CD4-positive, alpha-beta T cell treated with Interleukin-17A for 4 hours (primary cell): ENCODE results near the gene KIAA0825.

Experiments
- DNase-seq: peaks from one replicate; pipeline ENCODE4 v3.0.0-alpha.2; 2020; ENCODE audit warnings: mixed read lengths

KIAA0825 gene, protein sequence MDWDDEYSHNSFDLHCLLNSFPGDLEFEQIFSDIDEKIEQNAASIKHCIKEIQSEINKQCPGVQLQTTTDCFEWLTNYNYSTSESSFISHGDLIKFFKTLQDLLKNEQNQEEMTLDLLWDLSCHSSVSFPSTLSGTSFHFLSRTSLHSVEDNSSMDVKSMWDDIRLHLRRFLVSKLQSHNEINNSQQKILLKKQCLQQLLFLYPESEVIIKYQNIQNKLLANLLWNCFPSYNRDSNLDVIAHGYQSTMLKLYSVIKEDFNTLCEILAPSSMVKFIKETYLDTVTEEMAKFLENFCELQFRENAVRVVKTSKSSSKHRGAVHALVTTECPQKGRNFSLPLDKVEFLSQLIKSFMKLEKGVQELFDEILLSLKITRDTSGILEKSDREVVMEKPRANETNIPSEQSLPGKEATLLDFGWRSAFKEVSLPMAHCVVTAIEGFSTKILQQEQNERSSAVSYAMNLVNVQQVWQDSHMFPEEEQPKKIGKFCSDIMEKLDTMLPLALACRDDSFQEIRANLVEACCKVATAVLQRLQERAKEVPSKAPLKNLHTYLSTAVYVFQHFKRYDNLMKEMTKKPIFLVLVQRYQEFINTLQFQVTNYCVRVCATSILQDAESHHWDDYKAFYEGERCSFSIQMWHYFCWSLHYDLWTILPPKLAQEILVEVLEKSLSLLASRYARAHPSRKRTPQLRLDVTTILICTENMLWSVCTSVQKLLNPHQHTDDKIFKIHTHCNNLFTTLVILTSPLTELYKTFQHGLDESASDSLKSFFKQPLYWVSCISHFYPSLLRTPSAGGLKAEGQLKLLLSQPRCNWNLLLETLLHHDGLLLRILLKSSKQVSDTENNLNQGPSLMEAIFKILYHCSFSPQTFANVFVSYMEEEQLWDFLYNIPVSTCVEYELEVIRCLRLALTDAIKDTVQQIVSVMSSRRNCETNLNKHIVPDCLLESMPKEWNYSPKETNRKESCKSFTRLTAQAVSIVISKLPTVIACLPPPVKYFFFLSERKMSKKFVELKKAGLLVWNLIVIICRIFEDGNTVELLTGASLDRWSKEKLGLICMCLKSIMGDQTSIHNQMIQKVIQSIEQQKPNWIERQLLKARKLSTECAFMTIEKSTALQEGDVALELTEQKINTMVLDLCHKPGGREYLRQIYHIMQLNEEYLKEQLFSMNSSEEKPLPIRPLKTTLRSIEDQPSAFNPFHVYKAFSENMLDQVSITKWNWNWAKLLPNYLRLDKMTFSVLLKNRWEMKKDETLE (N-terminal part only)

DNA sequence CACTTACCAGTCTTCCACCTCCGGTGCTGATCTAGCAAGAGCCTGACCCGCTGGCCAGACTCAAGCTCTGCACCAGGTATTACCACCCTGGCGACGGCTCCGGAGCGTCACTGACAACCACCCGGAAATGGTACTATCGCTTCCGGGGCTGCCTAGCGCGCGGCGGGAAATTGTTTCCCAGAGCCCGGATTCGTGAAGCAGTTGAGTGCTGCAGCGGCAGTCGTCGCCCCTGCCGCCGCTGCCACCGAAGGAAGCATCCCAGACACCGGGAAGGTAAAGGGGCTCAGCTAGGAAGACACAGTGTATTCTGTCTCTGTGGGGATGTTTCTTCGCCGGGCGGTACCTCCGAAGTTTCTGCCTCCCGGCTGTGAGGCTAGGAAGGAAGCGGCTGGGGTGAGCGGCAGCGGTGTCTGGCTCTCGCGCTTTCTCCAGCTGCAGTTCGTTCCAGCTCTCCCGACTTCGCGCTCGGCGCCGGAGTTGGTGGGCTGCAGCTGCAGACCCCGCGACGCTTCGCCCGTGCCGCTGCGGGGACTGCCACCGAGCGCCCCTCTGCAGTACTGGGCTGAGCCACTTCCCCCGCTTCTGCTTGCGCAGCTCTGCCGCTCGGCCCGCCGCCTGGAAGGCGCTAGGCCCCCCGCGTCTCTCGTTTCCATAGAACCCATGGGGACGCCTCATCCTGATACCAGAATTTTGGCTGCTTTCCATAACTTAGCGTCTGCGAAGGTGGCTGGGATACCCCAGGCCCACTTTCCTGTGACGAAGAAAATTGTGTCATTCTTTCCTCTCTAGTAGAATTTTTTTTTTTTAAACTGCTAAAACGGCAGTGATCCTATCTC is at the start of gene KIAA0825, which contains the start of gene SLF1:
Gene KIAA0825 (minus strand): TSS at position 112 of the 836 bp plus-strand sequence. CDS start 81,478 bp downstream, outside the sequence.
Gene SLF1 (plus strand): TSS at position 177 of the 836 bp plus-strand sequence. CDS start 10,142 bp downstream, outside the sequence.
- DNase-seq: peak; percentile 87

DNA sequence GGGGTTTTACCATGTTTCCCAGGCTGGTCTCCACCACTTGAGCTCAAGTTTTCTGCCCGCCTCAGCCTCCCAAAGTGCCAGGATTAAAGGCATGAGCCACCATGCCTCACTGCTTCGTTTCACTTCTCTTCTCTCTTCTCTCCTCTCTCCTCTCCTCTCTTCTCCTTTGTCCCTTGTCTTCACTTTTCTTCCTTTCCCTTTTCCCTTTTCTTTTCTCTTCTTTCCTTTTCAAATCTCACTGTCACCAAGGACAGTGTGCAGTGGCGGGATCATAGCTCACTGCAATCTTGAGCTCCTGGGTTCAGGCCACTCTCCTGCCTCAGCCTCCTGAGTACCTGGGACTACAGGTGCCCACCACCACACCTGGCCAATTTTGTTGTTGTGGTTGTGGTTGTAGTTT is 49.5 kb upstream of the KIAA0825 start:
- DNase-seq: no peak

DNA sequence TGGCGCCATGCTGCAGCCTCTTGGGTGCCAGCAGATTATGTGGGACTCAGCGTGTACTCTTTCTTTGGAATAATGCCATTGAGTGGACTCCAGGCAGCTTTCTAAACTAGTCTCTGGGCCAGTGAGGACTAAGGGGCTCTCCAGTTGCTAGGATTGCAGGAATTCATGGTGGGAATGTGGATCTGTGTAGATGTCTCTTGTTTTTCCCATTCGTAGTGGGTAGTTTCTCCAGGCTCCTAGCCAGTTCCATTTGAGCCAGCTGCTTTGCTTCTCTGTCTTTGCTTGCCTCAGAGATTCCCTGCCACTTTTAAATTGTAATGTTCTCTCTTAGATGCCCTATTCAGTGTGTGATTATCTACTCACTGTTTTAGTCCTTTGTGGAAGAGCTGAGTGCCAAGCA is 42.7 kb upstream of the KIAA0825 start:
- no peak for DNase-seq

DNA sequence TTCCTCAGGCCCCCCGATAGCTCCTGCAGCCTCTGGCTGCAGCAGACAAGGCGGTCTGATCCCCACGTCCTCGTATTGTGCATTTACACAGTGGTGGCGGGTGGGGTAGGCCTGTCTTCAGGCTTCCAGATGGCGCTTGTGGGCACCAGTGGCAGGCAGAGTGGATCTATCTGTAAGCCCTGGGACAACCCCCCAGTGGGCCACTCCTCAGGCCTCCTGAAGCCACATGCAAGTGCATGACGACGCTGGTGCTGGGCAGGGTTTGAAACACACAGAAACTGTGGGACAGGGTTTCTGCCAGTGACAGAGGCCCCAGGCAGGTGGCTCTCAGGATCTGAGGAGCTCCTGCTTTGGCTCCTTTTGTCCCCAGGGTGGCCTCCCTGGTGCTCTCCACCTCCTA is 42.1 kb upstream of the KIAA0825 start:
- DNase-seq: no peak

DNA sequence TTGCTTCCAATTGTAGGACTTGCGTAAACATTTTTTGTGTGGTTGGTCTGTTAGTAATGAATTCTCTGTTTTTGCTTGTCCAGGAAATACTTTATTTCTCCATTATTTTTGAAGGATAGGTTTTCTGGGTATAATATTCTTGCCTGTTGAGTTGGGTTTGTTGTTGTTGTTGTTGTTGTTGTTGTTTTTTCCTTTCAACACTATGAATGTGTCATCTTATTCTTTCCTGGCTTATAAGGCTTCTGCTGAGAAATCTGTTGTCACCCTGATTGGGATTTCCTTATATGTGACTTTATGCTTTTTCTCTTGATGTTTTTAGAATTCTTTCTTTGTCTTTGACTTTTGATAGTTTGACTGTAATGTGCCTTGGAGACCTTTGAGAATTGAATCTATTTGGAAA is 39.9 kb upstream of the KIAA0825 start:
- DNase-seq: no peak

DNA sequence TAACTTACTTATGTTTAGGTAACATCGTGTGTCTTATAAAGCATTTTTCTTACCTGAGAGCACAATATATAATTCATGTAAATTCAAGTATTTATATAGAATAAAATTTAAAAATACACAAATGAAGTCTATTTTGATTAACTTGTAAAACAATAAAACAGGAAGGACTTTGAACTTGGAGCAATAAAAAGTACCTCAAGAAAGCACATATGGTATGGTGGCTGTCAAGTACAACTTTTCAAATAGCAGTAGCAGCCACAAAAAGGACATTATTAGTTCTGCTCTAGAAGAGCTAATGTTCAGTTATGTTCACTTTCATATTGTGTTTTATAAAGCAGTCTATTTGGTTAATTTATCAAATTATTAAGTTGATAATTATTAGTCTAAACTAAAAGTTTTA is 31.5 kb upstream of the KIAA0825 start:
- no peak for DNase-seq

DNA sequence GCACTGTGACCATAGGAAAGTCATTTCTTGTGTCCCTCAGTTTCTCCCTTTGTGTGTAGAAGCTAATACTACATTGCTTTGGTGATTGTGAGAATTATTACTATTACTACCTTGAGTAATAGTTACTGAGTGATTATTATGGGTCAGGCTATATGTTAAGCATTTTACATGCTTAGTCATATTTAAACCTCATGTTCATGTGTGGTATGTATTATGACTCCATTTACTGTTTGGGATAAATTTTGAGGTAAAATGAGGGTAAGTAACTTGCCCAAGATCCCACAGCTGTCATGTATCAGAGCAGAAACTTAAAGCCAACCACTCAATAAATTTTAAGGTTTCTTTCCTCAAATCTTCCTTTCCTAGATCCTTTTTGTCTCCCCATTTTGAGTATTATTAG is 28.4 kb upstream of the KIAA0825 start:
- DNase-seq: no peak

DNA sequence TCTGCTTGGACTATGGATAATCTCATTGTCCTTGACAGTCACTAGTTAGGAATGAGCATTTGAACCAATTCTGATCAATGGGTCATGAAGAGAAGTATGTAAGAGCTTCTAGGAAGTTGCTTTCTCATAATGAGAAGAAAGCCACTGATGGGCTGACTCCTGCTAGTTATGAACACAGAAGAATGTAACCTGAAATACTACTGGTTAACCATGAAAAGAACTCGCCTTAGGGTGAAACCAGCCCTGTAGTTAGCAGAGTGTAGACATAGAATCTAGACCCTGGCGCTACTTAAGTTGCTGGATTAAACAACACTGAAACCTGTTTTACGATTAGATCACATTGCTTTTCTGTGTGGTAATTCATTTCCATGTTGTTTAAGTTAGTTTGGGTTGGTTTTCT is 26.6 kb upstream of the KIAA0825 start:
- DNase-seq: no peak

DNA sequence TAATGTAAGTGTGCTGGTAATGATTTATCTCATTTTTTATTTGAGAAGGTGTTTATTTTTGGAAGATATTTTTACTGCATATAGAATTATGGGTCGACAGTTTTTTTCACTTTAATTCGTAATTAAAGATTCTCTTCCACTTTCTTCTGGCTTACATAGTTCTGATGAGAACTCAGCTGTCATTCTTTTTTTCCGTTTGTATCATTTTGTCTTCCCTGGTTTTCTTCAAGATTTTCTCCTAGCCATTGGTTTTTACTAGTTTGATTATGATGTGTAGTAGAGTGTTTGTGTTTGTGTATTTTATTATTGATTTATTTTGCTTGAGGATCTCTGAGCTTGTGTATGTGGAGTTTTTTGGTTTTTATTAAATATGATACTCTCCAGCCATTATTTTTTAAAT is 21.8 kb upstream of the KIAA0825 start:
- DNase-seq: no peak

DNA sequence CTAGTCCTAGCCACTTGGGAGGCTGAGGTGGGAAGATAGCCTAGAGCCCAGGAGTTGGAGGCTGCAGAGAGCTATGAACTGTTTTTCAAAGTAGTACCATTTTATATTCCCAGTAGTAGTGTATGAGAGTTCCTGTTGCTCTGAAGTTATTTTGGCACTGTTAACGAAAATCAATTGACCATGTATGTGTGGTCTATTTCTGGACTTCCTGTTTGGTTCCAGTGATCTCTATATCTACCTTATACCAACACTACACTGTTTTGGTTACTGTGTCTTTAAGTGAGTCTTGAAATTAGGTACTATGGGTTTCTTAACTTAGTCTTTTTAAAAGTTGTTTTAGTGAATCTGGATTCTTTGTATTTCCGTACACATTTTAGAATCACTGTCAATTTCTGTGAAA is 13.6 kb upstream of the KIAA0825 start:
- no peak for DNase-seq

DNA sequence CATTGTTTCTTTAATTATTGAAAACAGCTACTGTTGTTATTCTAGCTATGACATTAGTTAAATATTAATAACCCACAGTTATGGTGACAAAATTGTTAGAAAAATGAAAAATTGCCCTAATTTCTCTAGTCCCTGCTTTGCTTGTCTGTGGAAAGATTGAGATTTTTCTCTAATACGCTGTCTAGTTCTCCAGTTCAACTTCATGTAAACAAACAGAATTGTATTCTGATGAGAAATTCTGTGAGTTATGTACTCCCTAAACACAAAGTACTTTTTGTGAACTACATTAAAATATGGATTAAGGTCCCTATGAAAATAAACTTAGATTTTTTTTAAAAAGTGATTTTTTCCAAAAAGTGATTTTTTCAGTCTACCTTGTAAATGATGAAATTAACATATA is 8.8 kb upstream of the KIAA0825 start:
- no peak for DNase-seq

DNA sequence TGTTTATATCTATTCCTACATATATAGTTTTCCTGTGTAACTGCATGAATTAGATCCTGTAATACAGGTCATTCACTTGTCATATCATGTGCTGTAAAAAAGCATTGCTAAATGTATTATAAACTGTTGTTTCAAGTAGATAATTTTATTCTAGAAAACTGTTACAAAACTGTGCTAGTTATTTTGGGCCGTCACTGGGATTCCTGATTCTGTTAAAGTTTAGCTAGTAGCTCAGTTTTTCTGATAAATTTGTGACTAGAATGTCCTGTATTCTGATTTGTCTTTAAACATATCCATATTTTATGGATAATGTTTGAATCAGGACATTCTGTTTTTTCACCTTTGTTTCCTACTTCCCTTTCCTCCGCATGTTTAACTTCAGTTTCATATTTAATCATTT is 5.5 kb upstream of the KIAA0825 start:
- DNase-seq: no peak

DNA sequence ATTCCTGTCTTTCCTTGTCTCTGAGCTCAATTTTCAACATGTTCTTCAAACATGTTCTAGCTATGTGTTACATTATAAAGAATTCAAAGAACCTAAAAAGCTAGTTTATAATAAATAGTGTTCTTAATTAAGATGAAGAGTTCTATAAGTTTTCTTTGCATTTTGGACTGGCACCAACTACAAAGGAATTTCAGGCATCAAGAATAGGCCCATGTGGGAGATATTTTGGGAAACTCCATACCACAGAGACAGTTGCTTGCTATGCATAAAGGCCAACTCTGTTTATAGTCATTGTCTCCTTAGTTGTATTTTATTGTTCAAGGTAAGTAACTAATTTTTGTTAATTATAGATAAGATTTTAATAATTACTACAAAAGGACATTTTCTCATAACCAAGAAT is 4.6 kb upstream of the KIAA0825 start:
- DNase-seq: no peak

DNA sequence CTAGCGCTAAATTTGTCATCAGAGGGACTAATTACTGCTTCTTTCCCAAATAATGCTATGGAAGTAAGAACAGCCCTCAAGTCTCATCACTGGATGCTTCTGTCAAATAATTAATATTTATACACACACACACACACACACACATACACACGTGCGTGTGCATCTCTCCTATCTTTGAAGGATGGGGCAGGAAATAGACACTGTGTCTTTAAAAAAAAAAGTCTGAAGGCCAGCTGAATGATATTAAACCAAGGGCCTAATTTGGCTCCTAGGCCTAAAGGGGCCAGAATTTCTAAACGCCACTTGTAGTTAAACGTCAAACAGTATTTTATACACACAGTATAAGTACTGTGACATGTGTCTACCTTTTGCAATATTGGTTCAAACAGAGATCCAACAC is 3.4 kb upstream of the KIAA0825 start:
- no peak for DNase-seq

DNA sequence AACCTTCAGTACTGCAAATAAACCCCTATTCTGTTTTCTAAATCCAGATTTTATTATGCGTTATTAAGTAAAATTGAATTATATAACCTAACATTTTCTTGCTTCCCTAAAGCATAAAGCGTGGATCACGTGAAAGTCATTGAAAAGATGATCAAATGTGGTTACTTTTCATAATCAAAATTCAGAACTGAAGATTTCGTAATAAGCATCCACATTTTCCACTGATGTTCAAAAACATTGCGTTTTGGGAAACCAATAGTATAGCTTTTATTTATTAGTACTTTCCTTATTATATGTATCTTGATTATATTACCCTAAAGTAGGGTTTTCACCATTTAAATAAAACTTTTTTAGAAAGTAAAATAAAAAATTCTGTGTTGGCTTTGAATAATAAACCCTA is 1.9 kb upstream of the KIAA0825 start:
- DNase-seq: no peak

DNA sequence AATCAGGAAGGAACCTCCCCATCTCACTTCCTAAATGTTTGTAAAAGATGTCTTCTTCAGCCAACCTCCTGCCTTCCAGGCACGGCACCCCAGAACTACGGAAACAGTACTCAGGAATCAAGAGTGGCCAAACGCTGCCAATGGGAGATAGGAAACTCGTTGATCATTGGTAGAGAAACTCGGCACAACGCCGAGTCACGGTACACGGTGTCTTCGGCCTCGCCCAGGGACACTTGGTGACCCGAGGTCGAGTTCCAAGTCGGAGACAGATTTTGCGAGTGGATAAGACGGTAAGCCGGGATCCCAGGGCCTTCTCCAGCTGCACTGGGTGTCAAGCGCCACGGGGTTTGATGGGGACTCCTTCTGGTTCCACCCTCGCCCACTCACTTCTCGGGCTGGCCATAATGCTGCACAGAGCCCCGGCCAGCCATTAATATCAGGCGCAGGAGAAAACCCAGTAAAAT is 343 bp downstream of the KIAA0825 start:
- DNase-seq: no peak

DNA sequence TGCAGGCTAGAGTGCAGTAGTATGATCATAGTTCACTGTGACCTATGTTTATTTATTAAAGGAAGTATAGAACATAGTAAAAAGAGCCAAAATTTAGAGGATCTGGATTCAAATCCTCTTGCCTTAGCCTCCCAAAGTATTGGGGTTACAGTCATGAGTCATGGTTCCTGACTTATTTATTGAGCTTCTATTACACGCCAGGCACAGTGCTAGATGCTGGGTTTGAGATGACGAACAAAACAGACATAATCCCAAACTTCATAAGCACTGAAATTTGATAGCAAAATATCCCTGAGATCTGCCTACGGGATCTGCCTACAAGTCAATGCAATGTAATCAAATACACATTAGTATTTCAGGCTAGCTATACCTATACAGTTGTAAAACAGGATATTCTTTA is 2.5 kb downstream of the KIAA0825 start:
- no peak for DNase-seq

DNA sequence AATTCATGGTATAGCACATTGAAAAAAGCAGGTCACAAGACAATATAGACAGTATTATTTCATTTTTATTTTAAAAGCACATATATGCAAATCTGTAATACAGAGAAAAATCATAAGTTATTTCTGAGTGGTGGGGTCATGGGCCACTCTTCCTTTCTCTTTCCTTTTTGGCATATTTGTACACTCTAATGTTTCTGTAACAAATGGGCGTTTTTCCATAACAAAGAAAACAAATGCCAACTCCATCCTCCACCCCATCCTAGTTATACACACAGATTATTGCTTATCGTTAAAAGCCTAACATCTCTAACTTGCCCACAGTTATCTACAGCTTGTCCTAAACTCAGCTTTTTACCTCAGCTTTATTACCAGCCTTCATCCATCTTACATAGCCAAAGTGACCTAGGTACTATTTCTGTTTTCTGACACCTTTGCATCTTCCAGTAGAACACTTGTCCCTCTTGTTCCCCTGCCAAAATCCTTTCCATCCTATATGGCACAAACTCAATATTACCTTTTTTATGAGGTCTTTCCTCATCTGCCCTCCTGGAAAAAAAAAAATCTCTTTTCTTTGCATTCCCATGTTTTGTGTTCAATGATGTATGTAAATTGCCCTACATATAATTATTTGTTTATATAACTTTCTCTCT is 4.1 kb downstream of the KIAA0825 start:
- DNase-seq: no peak

DNA sequence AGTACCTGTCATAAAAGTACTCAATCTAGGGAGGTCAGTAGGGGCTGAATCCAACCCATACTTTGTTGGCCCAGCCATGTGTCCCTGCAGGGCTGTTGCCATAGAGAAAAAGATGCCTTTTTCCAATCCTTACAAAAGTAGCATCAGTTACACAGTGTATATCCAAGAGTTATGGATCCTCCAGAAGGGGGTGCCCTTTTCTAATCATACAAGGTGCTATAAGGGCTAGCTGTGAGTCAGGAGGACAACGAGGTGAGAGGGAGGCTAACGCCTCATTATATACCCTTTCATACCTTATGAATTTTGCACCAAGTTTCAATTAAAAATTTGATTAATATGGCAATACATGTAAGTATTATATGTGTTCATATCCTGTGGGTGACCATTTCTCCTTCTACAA is 4.8 kb downstream of the KIAA0825 start:
- peak; percentile 4 for DNase-seq

DNA sequence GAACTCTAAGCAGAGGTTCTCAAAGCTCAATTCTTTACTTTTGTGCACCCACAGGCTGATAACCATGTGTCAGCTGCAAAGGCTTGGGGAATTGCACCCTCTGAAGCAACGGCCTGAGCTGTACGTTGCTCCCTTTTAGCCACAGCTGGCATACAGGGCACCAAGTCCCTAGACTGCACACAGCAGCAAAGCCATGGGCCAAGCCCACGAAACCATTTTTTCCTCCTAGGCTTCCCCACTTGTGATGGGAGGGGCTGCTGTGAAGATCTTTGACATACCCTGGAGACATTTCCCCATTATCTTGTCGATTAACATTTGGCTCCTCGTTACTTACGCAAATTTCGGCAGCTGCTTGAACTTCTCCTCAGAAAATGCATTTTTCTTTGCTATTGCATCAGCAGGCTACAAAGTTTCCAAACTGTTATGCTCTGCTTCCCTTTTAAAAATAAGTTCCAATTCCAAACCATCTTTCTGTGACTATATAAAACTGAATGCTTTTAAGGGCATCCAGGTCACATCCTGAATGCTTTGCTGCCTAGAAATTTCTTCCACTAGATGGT is 23.0 kb downstream of the KIAA0825 start:
- DNase-seq: no peak
